ENCODE data around the gene ARHGAP27.
"Not testable (repeated sequence)": the region's sequence is repeated elsewhere in the genome, so short reads cannot be mapped to it uniquely, and the experiment has no call there.

The ARHGAP27 gene

DNA sequence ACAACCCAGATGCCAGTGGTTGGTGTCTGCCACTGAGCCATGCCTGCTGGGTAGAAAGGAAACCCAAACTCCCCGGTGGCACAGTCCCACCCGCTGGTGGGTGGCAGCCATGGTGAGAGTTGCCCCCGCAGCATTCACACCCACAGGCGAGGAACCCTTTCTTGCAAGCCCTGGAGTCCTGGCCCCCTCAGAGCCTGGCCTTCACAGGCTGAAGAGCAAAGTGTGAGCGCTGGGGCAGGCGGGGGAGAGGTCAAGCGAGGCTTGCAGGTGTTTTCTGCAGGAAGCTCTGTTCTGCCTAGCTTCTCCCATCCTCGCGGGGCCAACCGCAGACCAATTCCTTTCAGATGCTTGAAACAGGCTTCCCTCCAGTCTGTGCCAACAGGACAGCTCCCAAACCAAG lies 19.0 kb upstream of the ARHGAP27 start:
- H3K4me3 ChIP-seq (ENCODE audit: low read depth, low read length); in situ Hi-C loops (cut with HindIII; ENCODE audit: low pct_ligation_motif_present, low sequenced_read_pairs); H3K27ac ChIP-seq; H3K36me3 ChIP-seq (replicated peaks); H3K27me3 ChIP-seq (replicated peaks); DNase-seq: not testable (repeated sequence)

DNA sequence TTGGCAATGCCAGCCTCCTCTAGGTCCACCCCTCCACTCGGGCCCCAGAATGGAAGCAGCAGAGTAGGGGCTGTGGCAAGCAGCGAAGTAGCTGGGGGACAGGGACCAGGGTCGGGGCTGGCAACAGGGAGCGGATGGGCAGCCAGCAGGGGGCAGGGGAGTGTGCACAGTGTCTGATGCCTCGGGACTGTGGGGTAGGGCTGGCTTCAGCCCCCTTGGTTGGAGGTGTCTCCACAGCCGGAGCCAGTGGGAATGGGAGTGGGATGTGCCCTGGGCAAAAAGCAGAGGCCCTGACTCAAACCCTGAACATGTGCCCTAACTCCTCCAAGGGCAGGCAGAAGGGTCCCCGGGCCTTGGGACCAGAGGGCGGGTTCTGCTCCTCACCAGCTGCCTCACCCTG lies 18.5 kb upstream of the ARHGAP27 start:
- peaks cover under 1% of the 10 kb centered on the region for H3K36me3 ChIP-seq (replicated peaks)
- H3K27me3 ChIP-seq (replicated peaks): no peaks in the 10 kb centered on the region
- no peak overlapping the region for H3K27ac ChIP-seq
- TF ChIP-seq, protein P1, sequence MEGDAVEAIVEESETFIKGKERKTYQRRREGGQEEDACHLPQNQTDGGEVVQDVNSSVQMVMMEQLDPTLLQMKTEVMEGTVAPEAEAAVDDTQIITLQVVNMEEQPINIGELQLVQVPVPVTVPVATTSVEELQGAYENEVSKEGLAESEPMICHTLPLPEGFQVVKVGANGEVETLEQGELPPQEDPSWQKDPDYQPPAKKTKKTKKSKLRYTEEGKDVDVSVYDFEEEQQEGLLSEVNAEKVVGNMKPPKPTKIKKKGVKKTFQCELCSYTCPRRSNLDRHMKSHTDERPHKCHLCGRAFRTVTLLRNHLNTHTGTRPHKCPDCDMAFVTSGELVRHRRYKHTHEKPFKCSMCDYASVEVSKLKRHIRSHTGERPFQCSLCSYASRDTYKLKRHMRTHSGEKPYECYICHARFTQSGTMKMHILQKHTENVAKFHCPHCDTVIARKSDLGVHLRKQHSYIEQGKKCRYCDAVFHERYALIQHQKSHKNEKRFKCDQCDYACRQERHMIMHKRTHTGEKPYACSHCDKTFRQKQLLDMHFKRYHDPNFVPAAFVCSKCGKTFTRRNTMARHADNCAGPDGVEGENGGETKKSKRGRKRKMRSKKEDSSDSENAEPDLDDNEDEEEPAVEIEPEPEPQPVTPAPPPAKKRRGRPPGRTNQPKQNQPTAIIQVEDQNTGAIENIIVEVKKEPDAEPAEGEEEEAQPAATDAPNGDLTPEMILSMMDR (IDR thresholded peaks at IDR 0.05; ENCODE audit: low read depth, low read length, missing control alignments): peak; percentile 41
- in situ Hi-C loops (cut with HindIII; ENCODE audit: low pct_ligation_motif_present, low sequenced_read_pairs): no loop called here
- no peak overlapping the region for H3K4me3 ChIP-seq (ENCODE audit: low read depth, low read length)
- DNase-seq: no peak

DNA sequence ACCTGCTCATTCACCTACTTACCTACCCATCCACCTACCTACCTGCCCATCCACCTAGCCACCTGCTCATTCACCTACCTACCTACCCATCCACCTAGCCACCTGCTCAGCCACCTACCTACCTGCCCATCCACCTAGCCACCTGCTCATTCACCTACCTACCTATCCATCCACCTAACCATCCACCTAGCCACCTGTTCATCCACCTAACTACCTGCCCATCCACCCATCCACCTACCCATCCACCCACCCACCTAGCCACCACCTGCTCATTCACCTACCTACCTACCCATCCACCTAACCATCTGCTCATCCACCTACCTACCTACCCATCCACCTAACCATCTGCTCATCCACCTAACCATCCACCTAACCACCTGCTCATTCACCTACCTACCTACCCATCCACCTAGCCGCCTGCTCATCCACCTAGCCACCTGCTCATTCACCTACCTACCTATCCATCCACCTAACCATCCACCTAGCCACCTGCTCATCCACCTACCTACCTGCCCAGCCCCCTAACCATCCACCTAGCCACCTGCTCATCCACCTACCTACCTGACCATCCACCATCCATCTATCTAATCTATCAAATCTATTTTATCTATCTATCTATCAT lies 17.1 kb upstream of the ARHGAP27 start:
- H3K4me3 ChIP-seq (ENCODE audit: low read depth, low read length); H3K27ac ChIP-seq; in situ Hi-C loops (cut with HindIII; ENCODE audit: low pct_ligation_motif_present, low sequenced_read_pairs); H3K36me3 ChIP-seq (replicated peaks); DNase-seq; H3K27me3 ChIP-seq (replicated peaks): not testable (repeated sequence)

DNA sequence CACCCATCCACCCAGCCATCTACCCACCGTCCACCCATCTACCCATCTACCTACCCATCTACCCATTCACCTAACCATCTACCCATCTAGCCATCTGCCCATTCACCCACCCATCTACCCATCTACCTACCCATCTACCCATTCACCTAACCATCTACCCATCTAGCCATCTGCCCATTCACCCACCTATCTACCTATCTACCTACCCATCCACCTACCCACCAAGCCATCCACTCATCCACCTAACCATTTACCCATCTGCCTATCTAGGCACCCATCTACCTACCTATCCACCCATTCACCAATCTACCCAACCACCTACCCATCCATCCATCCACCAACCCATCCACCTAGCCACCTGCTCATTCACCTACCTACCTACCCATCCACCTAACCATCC lies 16.6 kb upstream of the ARHGAP27 start:
- H3K4me3 ChIP-seq (ENCODE audit: low read depth, low read length); H3K27ac ChIP-seq; DNase-seq; H3K36me3 ChIP-seq (replicated peaks); in situ Hi-C loops (cut with HindIII; ENCODE audit: low pct_ligation_motif_present, low sequenced_read_pairs); H3K27me3 ChIP-seq (replicated peaks): not testable (repeated sequence)

GRCh38 chr17:45448483-45448882 lies 15.8 kb upstream of the ARHGAP27 start:
- in situ Hi-C loops (cut with HindIII; ENCODE audit: low pct_ligation_motif_present, low sequenced_read_pairs); H3K36me3 ChIP-seq (replicated peaks); DNase-seq; H3K27me3 ChIP-seq (replicated peaks); H3K27ac ChIP-seq; H3K4me3 ChIP-seq (ENCODE audit: low read depth, low read length): not testable (repeated sequence)

DNA sequence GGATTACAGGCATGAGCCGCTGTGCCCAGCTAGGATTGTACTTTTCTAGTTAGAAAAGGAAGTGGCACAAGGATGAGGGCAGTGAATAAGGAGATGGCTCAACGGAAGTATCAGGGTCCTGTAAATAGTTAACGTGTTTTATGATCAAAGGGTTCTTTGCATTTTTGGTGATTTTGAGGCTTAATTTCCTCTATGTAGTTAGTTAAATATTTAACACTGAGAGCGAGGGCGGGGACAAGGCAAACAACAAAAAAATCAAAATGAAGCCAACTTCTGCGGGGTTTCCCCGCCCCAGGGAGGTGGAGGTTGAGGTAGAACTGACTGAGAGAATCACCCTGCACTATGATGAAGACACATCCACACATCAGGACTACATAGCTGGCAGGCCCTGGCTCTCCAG lies 15.4 kb upstream of the ARHGAP27 start:
- H3K27me3 ChIP-seq (replicated peaks); in situ Hi-C loops (cut with HindIII; ENCODE audit: low pct_ligation_motif_present, low sequenced_read_pairs); H3K36me3 ChIP-seq (replicated peaks); H3K4me3 ChIP-seq (ENCODE audit: low read depth, low read length); DNase-seq; H3K27ac ChIP-seq: not testable (repeated sequence)

GRCh38 chr17:45447650-45448049 lies 15.0 kb upstream of the ARHGAP27 start:
- not testable (repeated sequence) for H3K27ac ChIP-seq

GRCh38 chr17:45446872-45447625 lies 14.4 kb upstream of the ARHGAP27 start:
- H3K4me3 ChIP-seq (ENCODE audit: low read depth, low read length); H3K27ac ChIP-seq; in situ Hi-C loops (cut with HindIII; ENCODE audit: low pct_ligation_motif_present, low sequenced_read_pairs); DNase-seq; H3K36me3 ChIP-seq (replicated peaks); H3K27me3 ChIP-seq (replicated peaks): not testable (repeated sequence)

More at GRCh38 chr17:45447650-45448049, 15.0 kb upstream of the ARHGAP27 start:
- DNase-seq; H3K27me3 ChIP-seq (replicated peaks); H3K4me3 ChIP-seq (ENCODE audit: low read depth, low read length); H3K36me3 ChIP-seq (replicated peaks); in situ Hi-C loops (cut with HindIII; ENCODE audit: low pct_ligation_motif_present, low sequenced_read_pairs): not testable (repeated sequence)

- H3K36me3 ChIP-seq (replicated peaks); in situ Hi-C loops (cut with HindIII; ENCODE audit: low pct_ligation_motif_present, low sequenced_read_pairs); H3K4me3 ChIP-seq (ENCODE audit: low read depth, low read length); H3K27me3 ChIP-seq (replicated peaks): not testable (repeated sequence)
- DNase-seq: peak; percentile 74
- peak overlapping the region; percentile 33 for H3K27ac ChIP-seq
Observed at GRCh38 chr17:45445901-45446743, 13.5 kb upstream of the ARHGAP27 start.

DNA sequence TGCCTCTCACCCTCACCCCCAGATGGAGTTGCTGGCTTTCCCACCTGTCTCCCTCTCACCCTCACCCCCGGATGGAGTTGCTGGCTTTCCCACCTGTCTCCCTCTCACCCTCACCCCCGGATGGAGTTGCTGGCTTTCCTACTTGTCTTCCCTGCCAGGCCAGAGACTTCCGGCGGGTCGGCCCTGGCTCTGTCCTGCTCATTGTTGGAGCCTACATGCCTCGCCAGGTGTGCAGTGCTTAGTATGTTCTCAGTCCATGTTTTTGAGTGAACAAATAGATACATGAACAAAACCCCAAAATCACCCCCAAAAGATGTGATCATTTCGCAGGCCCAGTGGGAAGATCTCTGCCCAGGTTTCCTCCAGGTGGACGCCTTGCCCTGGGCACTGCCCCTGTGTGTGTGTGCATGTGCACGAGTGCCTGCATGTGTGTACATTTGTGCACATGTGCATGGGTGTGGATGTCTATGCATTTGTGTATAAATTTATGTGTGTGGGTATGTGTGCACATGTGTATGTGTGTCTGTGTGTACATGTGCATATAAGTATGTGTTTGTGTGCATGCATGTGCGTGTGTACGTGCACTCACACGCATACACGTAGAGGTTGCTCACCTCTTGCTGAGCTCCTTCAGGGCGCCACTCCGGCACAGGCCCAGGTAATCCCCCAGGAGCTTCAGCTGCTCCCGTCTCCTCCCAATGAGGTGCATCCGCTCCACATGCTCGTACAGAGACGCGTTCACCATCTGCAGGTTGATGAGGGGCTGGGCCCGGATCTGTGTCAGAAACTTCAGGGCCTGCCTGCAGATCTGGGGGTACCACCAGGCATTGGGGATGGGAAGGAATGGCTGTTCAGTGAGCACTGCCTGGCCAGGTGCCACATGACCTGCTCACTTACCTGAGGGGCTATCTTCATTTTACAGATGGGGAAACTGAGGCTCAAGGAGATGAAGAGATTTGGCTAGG lies 12.5 kb upstream of the ARHGAP27 start:
- H3K4me3 ChIP-seq (ENCODE audit: low read depth, low read length); DNase-seq; H3K36me3 ChIP-seq (replicated peaks); H3K27me3 ChIP-seq (replicated peaks); in situ Hi-C loops (cut with HindIII; ENCODE audit: low pct_ligation_motif_present, low sequenced_read_pairs); H3K27ac ChIP-seq: not testable (repeated sequence)

DNA sequence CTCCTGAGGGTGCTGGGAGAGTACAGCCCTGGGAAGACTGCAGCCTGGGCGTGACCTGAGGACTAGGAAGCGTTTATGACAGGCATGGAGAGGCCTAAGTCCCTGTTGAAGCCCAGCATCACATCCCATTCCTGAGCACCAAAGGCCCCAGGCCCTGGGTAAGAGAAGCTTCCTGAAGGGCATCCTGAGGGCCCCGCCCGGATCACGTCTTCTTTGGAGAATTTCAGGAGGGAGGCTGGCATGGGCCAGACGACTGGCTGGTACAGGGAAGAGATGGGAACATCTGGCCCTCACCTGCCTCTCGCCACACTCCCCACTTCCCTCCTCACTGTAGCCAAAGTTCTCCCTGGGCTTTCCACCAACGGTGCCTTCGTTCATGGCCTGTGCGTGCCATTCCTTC lies 11.6 kb upstream of the ARHGAP27 start:
- H3K36me3 ChIP-seq (replicated peaks); in situ Hi-C loops (cut with HindIII; ENCODE audit: low pct_ligation_motif_present, low sequenced_read_pairs); H3K4me3 ChIP-seq (ENCODE audit: low read depth, low read length); H3K27me3 ChIP-seq (replicated peaks); H3K27ac ChIP-seq; DNase-seq: not testable (repeated sequence)

DNA sequence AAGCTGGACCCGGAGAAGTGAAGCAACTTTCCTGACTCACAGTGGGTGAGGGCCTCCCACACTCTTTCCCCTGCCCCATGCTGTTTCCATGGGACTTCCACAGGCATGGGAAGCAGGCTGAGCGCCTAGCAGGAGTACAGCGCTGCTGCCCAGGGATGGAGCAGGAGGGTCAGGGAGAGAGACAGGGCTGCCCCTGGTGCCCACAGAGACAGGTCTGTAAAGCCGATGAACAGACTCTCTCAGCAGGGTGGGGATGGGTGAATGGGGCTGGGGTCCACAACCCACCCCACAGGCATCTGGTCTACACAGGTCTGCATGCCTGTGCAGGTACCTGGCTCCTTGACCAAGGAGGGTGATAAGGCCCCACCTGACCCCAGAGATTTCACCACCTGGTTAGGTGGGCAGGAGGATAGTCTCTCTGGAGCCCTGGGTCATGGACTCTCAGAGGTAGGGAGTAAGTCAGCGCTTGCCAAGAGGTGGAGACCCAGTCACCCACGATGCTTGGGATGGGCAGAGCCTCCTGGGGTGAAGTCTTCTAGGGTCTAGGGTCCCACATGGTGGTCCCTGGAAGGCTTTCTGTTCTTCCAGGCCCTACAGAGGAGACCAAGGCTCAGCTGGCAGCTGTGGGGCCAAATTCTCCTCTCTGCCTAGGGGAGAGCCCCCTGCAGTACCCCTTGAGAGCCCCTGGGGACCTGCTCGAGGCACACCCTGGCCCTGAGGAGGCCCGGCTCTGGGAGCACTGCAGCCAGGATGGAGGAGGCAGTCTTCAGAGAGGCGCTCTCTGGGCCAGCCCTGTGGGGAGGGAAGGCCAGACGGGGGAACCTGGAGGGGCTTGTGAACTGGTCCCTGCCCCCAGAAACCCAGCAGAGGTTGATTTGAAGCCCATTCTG lies 10.9 kb upstream of the ARHGAP27 start:
- H3K27ac ChIP-seq; DNase-seq; H3K36me3 ChIP-seq (replicated peaks); H3K4me3 ChIP-seq (ENCODE audit: low read depth, low read length); in situ Hi-C loops (cut with HindIII; ENCODE audit: low pct_ligation_motif_present, low sequenced_read_pairs); H3K27me3 ChIP-seq (replicated peaks): not testable (repeated sequence)

Data from brain microvascular endothelial cell (primary cell).